Neuron (in vitro differentiated cells): Measurements from ENCODE around the gene ZNF281.
"Not testable (repeated sequence)": the region's sequence is repeated elsewhere in the genome, so short reads cannot be mapped to it uniquely, and the experiment has no call there.

Source experiments
- H2AFZ ChIP-seq: one replicate; pipeline ENCODE4 v1.6.1; 2013; ENCODE audit warnings: low read depth, mild to moderate bottlenecking, inconsistent platforms, low read length, moderate library complexity
- H3K27me3 ChIP-seq: one replicate; pipeline ENCODE4 v1.6.1; 2013; ENCODE audit warnings: low read length; ENCODE audit not compliant: insufficient read depth
- H3K36me3 ChIP-seq: one replicate; pipeline ENCODE4 v1.6.1; 2013; ENCODE audit warnings: low read length; ENCODE audit not compliant: insufficient read depth
- H3K4me1 ChIP-seq: one replicate; pipeline ENCODE4 v1.6.1; 2013; ENCODE audit warnings: low read length; ENCODE audit not compliant: insufficient read depth
- H3K4me3 ChIP-seq: 2 replicates; pipeline ENCODE4 v1.5.1; 2013; ENCODE audit warnings: mild to moderate bottlenecking, low read length, moderate library complexity
- H3K9me3 ChIP-seq: one replicate; pipeline ENCODE4 v1.6.1; 2013; ENCODE audit warnings: low read length

ZNF281 gene

GRCh38 chr1:200442023-200442422, 32.2 kb upstream of the ZNF281 start:
- H3K9me3 ChIP-seq: no peaks in the 10 kb centered on the region
- H3K27me3 ChIP-seq: no peaks in the 10 kb centered on the region
- no peak overlapping the region for H3K4me3 ChIP-seq
- H2AFZ ChIP-seq: no peak overlapping the region
- H3K36me3 ChIP-seq: no peaks in the 10 kb centered on the region
- H3K4me1 ChIP-seq: no peaks in the 10 kb centered on the region

GRCh38 chr1:200438911-200439310, 29.1 kb upstream of the ZNF281 start:
- no peaks in the 10 kb centered on the region for H3K4me1 ChIP-seq
- no peak overlapping the region for H3K4me3 ChIP-seq
- H3K36me3 ChIP-seq: no peaks in the 10 kb centered on the region
- H2AFZ ChIP-seq: no peak overlapping the region
- no peaks in the 10 kb centered on the region for H3K9me3 ChIP-seq
- H3K27me3 ChIP-seq: no peaks in the 10 kb centered on the region

- not testable (repeated sequence) for H2AFZ ChIP-seq, H3K4me3 ChIP-seq, H3K27me3 ChIP-seq, H3K9me3 ChIP-seq, H3K36me3 ChIP-seq, H3K4me1 ChIP-seq
These were observed 28.6 kb upstream of the ZNF281 start for GRCh38 chr1:200438413-200438812.

- Histone ChIP-seq H3K4me1 (no peaks in the 10 kb centered on the region), H3K9me3 (no peaks in the 10 kb centered on the region), H3K36me3 (no peaks in the 10 kb centered on the region), H3K4me3 (no peak overlapping the region), H2AFZ (no peak overlapping the region), H3K27me3 (no peaks in the 10 kb centered on the region)
These were observed 27.8 kb upstream of the ZNF281 start for GRCh38 chr1:200437556-200438203.

GRCh38 chr1:200437088-200437487, 27.3 kb upstream of the ZNF281 start:
- no peaks in the 10 kb centered on the region for H3K4me1 ChIP-seq
- no peaks in the 10 kb centered on the region for H3K36me3 ChIP-seq
- H3K9me3 ChIP-seq: no peaks in the 10 kb centered on the region
- H3K27me3 ChIP-seq: no peaks in the 10 kb centered on the region
- H3K4me3 ChIP-seq: no peak overlapping the region
- H2AFZ ChIP-seq: no peak overlapping the region

- Histone ChIP-seq H2AFZ (no peak overlapping the region), H3K27me3 (no peaks in the 10 kb centered on the region), H3K36me3 (no peaks in the 10 kb centered on the region), H3K4me3 (no peak overlapping the region), H3K9me3 (no peaks in the 10 kb centered on the region), H3K4me1 (no peaks in the 10 kb centered on the region)
These were observed 26.6 kb upstream of the ZNF281 start for GRCh38 chr1:200436436-200436835.

- H3K4me1 ChIP-seq: no peaks in the 10 kb centered on the region
- no peaks in the 10 kb centered on the region for H3K36me3 ChIP-seq
These were observed 25.5 kb upstream of the ZNF281 start for GRCh38 chr1:200435200-200435780.

GRCh38 chr1:200433586-200433985, 23.8 kb upstream of the ZNF281 start:
- Histone ChIP-seq H2AFZ (no peak overlapping the region), H3K4me3 (no peak overlapping the region), H3K27me3 (no peaks in the 10 kb centered on the region), H3K36me3 (no peaks in the 10 kb centered on the region), H3K9me3 (no peaks in the 10 kb centered on the region), H3K4me1 (no peaks in the 10 kb centered on the region)

More at GRCh38 chr1:200435200-200435780, 25.5 kb upstream of the ZNF281 start:
- Histone ChIP-seq H3K4me3 (no peak overlapping the region), H3K9me3 (no peaks in the 10 kb centered on the region), H3K27me3 (no peaks in the 10 kb centered on the region), H2AFZ (no peak overlapping the region)

- H3K9me3 ChIP-seq: no peaks in the 10 kb centered on the region
- no peak overlapping the region for H3K4me3 ChIP-seq
- H2AFZ ChIP-seq: no peak overlapping the region
- H3K4me1 ChIP-seq: no peaks in the 10 kb centered on the region
- no peaks in the 10 kb centered on the region for H3K36me3 ChIP-seq
- H3K27me3 ChIP-seq: no peaks in the 10 kb centered on the region
These were observed 22.8 kb upstream of the ZNF281 start for GRCh38 chr1:200432586-200432985.

GRCh38 chr1:200429221-200429751, 19.4 kb upstream of the ZNF281 start:
- no peaks in the 10 kb centered on the region for H3K36me3 ChIP-seq
- no peaks in the 10 kb centered on the region for H3K4me1 ChIP-seq
- no peaks in the 10 kb centered on the region for H3K9me3 ChIP-seq
- no peak overlapping the region for H3K4me3 ChIP-seq
- H2AFZ ChIP-seq: no peak overlapping the region
- H3K27me3 ChIP-seq: no peaks in the 10 kb centered on the region

- no peaks in the 10 kb centered on the region for H3K27me3 ChIP-seq
- no peak overlapping the region for H3K4me3 ChIP-seq
- H3K36me3 ChIP-seq: no peaks in the 10 kb centered on the region
- no peaks in the 10 kb centered on the region for H3K4me1 ChIP-seq
- H2AFZ ChIP-seq: no peak overlapping the region
- H3K9me3 ChIP-seq: no peaks in the 10 kb centered on the region
These were observed 18.8 kb upstream of the ZNF281 start for GRCh38 chr1:200428482-200429205.

- Histone ChIP-seq H3K4me3 (no peak overlapping the region), H3K36me3 (no peaks in the 10 kb centered on the region), H3K9me3 (no peaks in the 10 kb centered on the region), H3K27me3 (no peaks in the 10 kb centered on the region), H2AFZ (no peak overlapping the region), H3K4me1 (no peaks in the 10 kb centered on the region)
These were observed 17.9 kb upstream of the ZNF281 start for GRCh38 chr1:200427744-200428143.

GRCh38 chr1:200426196-200426595, 16.4 kb upstream of the ZNF281 start:
- Histone ChIP-seq H3K4me3 (no peak overlapping the region), H2AFZ (no peak overlapping the region), H3K36me3 (no peaks in the 10 kb centered on the region), H3K27me3 (no peaks in the 10 kb centered on the region), H3K4me1 (no peaks in the 10 kb centered on the region), H3K9me3 (no peaks in the 10 kb centered on the region)
